ENCODE data around the gene PGM2L1.

Gene PGM2L1

DNA sequence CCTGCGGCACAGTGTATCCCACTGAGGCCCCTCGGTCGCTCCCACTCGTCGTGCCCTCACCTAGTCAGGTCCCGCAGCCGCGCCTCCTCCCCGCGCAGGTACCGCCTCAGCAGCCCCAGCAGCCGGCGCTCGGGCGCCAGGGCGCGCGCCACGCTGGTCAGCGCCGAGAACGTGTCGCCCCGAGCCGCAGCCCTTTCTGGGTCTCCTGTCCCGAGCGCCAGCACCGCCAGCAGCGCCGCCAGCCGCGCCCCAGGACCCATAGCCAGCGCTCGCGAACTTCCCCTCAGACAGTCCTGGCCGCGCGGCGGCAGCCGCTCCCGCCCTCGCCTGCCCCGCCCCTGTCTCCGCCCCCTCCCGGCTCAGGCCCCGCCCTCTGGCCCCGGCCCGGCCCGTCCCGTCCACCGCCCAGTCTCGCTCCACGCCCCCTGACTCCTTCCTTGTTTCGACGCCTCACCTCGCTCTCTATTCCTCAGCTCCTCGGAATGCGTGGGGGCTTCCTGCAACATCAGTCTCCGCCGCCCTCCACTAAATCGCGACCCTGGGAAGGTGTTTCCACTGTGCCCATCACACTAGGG is 86.8 kb downstream of the PGM2L1 start, which contains the start of gene P4HA3:
P4HA3 (minus strand) TSS at position 289 of the 575 bp plus-strand sequence; CDS start at position 260, 29 bp downstream.
- no peak within 1 kb of the TSS for H2AFZ ChIP-seq (ENCODE audit: low read length)
- no peaks in the 10 kb centered on the region for H3K9me2 ChIP-seq (replicated peaks; ENCODE audit: insufficient read depth, low read length)
- H3K4me3 ChIP-seq (ENCODE audit: low read length): peak within 1 kb of the TSS; percentile 36
- H3K4me1 ChIP-seq (ENCODE audit: low read length): no peaks in the 10 kb centered on the region
- no peaks in the 10 kb centered on the region for H3K27me3 ChIP-seq (replicated peaks; ENCODE audit: insufficient read depth, low read length)
- no peaks in the 10 kb centered on the region for H3K9me3 ChIP-seq (replicated peaks; ENCODE audit: insufficient read depth, low read length)
- H3K27ac ChIP-seq (ENCODE audit: low read length): no peak within 1 kb of the TSS
- peak within 1 kb of the TSS; percentile 54; the same call in 1 of the 2 replicates for H3K4me2 ChIP-seq (ENCODE audit: low read depth, low read length)
- H3K79me2 ChIP-seq (ENCODE audit: low read length): no peaks in the 10 kb centered on the region
- no peaks in the 10 kb centered on the region for H3F3A ChIP-seq (ENCODE audit: insufficient read depth, low read length)
- peak; percentile 15 for DNase-seq
- H3K9ac ChIP-seq (ENCODE audit: low read length): no peak within 1 kb of the TSS
- no peaks in the 10 kb centered on the region for H3K36me3 ChIP-seq (replicated peaks; ENCODE audit: insufficient read depth, low read length)
- no peaks in the 10 kb centered on the region for H4K20me1 ChIP-seq (ENCODE audit: insufficient read depth, low read length)
- TF ChIP-seq, protein P1, sequence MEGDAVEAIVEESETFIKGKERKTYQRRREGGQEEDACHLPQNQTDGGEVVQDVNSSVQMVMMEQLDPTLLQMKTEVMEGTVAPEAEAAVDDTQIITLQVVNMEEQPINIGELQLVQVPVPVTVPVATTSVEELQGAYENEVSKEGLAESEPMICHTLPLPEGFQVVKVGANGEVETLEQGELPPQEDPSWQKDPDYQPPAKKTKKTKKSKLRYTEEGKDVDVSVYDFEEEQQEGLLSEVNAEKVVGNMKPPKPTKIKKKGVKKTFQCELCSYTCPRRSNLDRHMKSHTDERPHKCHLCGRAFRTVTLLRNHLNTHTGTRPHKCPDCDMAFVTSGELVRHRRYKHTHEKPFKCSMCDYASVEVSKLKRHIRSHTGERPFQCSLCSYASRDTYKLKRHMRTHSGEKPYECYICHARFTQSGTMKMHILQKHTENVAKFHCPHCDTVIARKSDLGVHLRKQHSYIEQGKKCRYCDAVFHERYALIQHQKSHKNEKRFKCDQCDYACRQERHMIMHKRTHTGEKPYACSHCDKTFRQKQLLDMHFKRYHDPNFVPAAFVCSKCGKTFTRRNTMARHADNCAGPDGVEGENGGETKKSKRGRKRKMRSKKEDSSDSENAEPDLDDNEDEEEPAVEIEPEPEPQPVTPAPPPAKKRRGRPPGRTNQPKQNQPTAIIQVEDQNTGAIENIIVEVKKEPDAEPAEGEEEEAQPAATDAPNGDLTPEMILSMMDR (IDR thresholded peaks at IDR 0.05; ENCODE audit: low read length): no peak
- TF ChIP-seq EZH2 (optimal IDR thresholded peaks at IDR 0.05; ENCODE audit: low read depth, low read length): no peak
- no peak for TF ChIP-seq EZH2phosphoT487 (IDR thresholded peaks at IDR 0.05; ENCODE audit: low read length)

DNA sequence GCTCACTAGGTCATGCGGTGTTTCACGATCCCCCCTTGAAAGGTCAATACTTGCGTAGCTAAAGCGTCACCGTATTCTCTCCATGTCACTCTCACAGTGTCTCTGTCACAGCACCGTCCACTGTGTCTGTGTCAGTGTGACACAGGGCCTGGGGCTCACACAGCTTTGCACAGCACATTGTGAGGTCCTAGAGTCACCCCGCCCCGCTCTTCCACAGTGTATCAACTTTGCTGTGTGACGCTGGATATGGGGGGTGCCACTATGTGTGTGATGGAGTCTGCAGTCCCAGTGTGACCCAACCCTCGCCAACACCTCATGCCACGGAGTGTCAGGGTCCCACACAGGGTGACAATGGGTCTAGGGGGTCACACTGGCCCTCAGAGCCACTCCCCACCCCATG is 87.4 kb downstream of the PGM2L1 start:
- peak overlapping the region; percentile 36 for H3K4me3 ChIP-seq (ENCODE audit: low read length)
- H3K9ac ChIP-seq (ENCODE audit: low read length): no peak overlapping the region
- H3F3A ChIP-seq (ENCODE audit: insufficient read depth, low read length): no peaks in the 10 kb centered on the region
- no peaks in the 10 kb centered on the region for H3K36me3 ChIP-seq (replicated peaks; ENCODE audit: insufficient read depth, low read length)
- TF ChIP-seq EZH2 (optimal IDR thresholded peaks at IDR 0.05; ENCODE audit: low read depth, low read length): no peak
- TF ChIP-seq, protein P1 (IDR thresholded peaks at IDR 0.05; ENCODE audit: low read length): no peak
- no peak for TF ChIP-seq EZH2phosphoT487 (IDR thresholded peaks at IDR 0.05; ENCODE audit: low read length)
- H3K4me2 ChIP-seq (ENCODE audit: low read depth, low read length): peak overlapping the region; percentile 54; the same call in 1 of the 2 replicates
- no peaks in the 10 kb centered on the region for H3K79me2 ChIP-seq (ENCODE audit: low read length)
- DNase-seq: no peak
- H2AFZ ChIP-seq (ENCODE audit: low read length): no peak overlapping the region
- H3K27ac ChIP-seq (ENCODE audit: low read length): no peak overlapping the region
- H3K9me2 ChIP-seq (replicated peaks; ENCODE audit: insufficient read depth, low read length): no peaks in the 10 kb centered on the region
- no peaks in the 10 kb centered on the region for H3K4me1 ChIP-seq (ENCODE audit: low read length)
- H3K27me3 ChIP-seq (replicated peaks; ENCODE audit: insufficient read depth, low read length): no peaks in the 10 kb centered on the region
- H3K9me3 ChIP-seq (replicated peaks; ENCODE audit: insufficient read depth, low read length): no peaks in the 10 kb centered on the region
- no peaks in the 10 kb centered on the region for H4K20me1 ChIP-seq (ENCODE audit: insufficient read depth, low read length)

DNA sequence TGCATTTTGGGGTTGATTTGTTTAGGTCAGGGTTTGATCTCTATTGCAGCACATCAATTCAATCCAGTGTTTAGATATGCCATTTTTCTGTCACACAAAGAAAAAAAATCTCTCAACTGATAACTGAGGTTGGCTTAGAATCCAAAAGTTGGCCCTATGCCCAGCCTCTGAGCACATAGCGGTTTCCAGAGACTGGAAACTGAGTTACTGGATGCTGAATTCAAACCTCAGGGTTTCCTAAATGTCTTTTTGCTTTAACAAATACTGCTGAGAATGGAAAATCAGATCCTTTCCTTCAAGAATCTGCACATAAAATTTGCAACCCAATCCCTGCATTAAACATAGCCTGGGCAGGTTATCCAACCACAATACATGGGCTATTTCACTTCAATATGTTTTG is 90.8 kb downstream of the PGM2L1 start:
- TF ChIP-seq, protein P1 (IDR thresholded peaks at IDR 0.05; ENCODE audit: low read length): no peak
- TF ChIP-seq EZH2 (optimal IDR thresholded peaks at IDR 0.05; ENCODE audit: low read depth, low read length): no peak
- TF ChIP-seq EZH2phosphoT487 (IDR thresholded peaks at IDR 0.05; ENCODE audit: low read length): no peak
- Histone ChIP-seq H3K79me2 (ENCODE audit: low read length) (no peaks in the 10 kb centered on the region), H4K20me1 (ENCODE audit: insufficient read depth, low read length) (no peaks in the 10 kb centered on the region), H3K36me3 (replicated peaks; ENCODE audit: insufficient read depth, low read length) (no peaks in the 10 kb centered on the region), H3K4me3 (ENCODE audit: low read length) (no peak overlapping the region), H3K9ac (ENCODE audit: low read length) (no peak overlapping the region), H3K9me3 (replicated peaks; ENCODE audit: insufficient read depth, low read length) (no peaks in the 10 kb centered on the region), H3K4me1 (ENCODE audit: low read length) (no peaks in the 10 kb centered on the region), H3K9me2 (replicated peaks; ENCODE audit: insufficient read depth, low read length) (no peaks in the 10 kb centered on the region), H3K27me3 (replicated peaks; ENCODE audit: insufficient read depth, low read length) (no peaks in the 10 kb centered on the region), H3K4me2 (ENCODE audit: low read depth, low read length) (no peak overlapping the region), H2AFZ (ENCODE audit: low read length) (no peak overlapping the region), H3K27ac (ENCODE audit: low read length) (no peak overlapping the region), H3F3A (ENCODE audit: insufficient read depth, low read length) (no peaks in the 10 kb centered on the region)
- no peak for DNase-seq
